ENCODE measurements around the gene CLTCL1.

DNA sequence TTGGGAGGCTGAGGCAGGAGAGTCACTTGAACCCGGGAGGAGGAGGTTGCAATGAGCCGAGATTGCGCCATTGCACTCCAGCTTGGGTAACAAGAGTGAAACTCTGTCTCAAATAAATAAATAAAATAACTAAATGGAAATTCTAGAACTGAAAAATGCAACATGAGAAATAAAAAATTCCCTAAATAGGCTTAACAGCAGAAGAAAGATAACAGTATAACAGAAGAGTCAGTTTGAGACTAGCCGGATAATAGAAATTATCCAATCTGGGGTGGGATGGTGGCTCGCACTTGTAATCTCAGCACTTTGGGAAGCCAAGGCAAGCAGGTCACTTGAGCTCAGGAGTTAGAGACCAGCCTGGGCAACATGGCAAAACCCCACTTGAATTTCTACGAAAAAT lies 127.1 kb downstream of the CLTCL1 start:
- TF ChIP-seq EZH2 (IDR thresholded peaks at IDR 0.05) (no peak), CBX3 (IDR thresholded peaks at IDR 0.05; ENCODE audit: low read depth) (no peak), SRF (IDR thresholded peaks at IDR 0.05; ENCODE audit: low read depth) (no peak), POLR2AphosphoS5 (IDR thresholded peaks at IDR 0.05; ENCODE audit: low read depth, low read length) (no peak), POLR2A (IDR thresholded peaks at IDR 0.05; ENCODE audit: borderline replicate concordance, extremely low read depth, insufficient read depth, insufficient read length) (no peak), EZH2phosphoT487 (IDR thresholded peaks at IDR 0.05; ENCODE audit: borderline replicate concordance) (no peak)
- TF ChIP-seq, protein P1, sequence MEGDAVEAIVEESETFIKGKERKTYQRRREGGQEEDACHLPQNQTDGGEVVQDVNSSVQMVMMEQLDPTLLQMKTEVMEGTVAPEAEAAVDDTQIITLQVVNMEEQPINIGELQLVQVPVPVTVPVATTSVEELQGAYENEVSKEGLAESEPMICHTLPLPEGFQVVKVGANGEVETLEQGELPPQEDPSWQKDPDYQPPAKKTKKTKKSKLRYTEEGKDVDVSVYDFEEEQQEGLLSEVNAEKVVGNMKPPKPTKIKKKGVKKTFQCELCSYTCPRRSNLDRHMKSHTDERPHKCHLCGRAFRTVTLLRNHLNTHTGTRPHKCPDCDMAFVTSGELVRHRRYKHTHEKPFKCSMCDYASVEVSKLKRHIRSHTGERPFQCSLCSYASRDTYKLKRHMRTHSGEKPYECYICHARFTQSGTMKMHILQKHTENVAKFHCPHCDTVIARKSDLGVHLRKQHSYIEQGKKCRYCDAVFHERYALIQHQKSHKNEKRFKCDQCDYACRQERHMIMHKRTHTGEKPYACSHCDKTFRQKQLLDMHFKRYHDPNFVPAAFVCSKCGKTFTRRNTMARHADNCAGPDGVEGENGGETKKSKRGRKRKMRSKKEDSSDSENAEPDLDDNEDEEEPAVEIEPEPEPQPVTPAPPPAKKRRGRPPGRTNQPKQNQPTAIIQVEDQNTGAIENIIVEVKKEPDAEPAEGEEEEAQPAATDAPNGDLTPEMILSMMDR (IDR thresholded peaks at IDR 0.05 in 2 of 3, conservative IDR thresholded peaks at IDR 0.05 in 1 of 3; ENCODE audit: borderline replicate concordance in 1 of 3, insufficient read depth in 1 of 3, low read depth in 2 of 3, low read length in 2 of 3): no peak
- TF ChIP-seq, protein P2, sequence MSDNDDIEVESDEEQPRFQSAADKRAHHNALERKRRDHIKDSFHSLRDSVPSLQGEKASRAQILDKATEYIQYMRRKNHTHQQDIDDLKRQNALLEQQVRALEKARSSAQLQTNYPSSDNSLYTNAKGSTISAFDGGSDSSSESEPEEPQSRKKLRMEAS (IDR thresholded peaks at IDR 0.05): no peak
